ENCODE results near the gene GAGE12J.
"Not testable (repeated sequence)": the region's sequence is repeated elsewhere in the genome, so short reads cannot be mapped to it uniquely, and the experiment has no call there.

The GAGE12J gene, protein sequence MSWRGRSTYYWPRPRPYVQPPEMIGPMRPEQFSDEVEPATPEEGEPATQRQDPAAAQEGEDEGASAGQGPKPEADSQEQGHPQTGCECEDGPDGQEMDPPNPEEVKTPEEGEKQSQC

DNA sequence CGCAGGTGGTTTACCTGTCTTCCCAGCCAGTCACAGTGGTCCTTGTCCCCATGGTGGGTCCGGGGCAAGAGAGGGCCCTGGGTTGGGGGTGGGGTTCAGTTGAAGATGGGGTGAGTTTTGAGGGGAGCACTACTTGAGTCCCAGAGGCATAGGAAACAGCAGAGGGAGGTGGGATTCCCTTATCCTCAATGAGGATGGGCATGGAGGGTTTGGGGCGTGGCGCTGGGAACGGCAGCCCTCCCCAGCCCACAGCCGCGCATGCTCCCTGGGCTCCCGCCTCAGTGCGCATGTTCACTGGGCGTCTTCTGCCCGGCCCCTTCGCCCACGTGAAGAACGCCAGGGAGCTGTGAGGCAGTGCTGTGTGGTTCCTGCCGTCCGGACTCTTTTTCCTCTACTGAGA lies at the start of gene GAGE12J:
GAGE12J (plus strand) TSS at position 301 of the 400 bp plus-strand sequence. CDS start 1,157 bp downstream, outside the sequence.
- not testable (repeated sequence) for DNase-seq (ENCODE audit: low spot score)

DNA sequence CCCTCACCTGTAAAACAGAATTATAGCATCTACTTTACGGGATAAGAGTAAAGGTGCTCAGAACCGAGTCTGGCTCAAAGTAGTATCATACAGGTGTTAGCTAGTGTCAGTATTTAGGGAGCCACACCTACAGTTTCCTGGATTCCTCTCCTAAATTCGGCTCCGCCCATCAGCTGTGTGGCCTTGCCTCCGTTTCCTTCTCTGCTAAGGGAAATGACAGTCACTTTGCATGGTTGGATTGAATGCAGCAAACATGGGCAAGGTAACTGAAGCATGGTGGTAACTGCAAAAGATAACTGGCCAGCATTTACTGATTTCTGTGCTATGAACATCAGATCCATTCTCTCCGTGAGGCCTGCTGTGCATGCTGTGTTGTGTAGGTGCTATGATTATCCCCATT lies 49.4 kb upstream of the GAGE12J start:
- DNase-seq (ENCODE audit: low spot score): peak; percentile 58

DNA sequence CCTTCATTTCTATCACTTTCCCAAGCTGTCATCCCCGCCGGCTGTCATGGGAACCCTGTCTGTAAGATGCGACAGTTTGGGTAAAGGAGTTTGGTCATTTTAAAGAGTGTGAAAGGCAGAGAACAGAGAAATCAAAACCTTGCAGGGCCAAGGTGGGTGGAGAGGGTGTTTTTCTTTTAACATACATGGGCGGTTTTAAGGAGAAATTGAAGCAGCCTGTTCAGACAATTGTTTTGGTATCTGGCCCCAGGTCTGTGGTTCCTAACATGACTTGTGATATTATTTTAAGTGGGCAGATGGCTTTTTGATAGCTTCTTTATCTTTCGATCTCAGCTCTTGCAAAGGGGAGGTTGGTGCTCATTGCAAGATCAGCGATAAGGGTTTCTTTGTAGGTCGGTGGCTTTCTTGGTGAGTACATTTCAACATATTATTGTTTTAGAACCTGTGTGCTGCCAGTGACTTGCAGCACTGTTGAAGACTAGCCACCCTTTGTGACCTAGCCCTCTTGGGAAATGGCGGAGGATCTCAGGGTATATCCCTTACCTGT lies 48.6 kb upstream of the GAGE12J start:
- peak; percentile 84 for DNase-seq (ENCODE audit: low spot score)

DNA sequence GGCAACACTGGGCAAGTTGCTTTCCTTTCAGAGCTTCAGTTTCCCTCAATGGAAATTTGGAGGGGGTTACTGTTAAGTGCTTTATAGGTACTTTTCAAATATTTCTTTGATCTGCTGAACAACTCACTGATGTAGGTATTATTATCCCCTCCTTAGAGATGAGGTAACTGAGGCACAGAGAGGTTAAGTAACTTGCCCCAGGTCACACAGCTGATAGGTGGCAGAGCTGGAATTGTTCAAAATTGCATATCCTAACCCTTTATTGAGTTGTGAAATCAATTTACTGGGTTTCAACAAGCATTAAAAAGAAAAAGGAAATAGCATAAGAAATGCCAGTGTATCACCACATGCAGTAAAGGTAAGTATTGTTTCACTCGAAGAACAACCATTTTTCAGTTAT lies 45.6 kb upstream of the GAGE12J start:
- DNase-seq (ENCODE audit: low spot score): no peak

DNA sequence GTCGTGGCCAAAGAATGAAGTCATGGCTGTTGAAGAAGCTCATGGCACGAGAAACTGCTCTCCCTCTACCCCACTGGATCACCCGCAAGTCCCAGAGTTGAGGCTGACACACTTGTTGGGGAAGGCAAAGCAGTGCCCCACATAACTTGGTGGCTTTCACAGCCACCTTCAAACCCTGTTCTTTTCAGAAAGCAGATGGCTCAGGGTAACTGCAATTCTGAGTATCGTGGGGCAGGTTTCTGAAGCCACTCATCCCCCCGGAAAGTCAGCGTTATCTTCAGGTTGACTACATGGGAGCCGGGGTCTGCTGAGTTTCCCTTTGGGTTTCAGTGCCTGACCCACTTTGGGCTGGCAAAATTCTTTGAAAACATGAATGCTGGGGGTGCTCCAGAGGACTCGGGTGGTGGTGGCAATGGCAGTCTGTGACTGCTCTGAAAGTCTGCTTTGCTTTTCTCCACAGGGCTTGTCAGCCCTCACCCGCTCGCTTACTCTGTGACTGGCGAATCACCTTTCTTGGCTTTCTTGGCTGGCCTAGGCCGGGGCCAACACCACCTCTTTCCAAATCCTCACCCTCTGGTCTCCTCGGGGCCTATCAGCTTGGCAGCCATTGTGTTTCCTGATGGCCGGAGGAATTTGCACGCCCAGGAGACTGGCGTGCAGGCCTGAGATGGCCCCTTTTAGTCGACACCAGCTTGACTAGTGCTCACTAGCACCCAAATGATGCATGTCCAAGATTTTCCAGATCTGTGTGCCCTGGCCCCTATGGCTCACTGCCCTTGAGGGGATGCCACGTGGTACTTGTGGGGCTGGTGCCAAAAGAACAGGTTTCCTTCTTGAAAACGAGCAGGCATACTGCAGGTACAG lies 44.9 kb upstream of the GAGE12J start:
- DNase-seq (ENCODE audit: low spot score): peak; percentile 38

DNA sequence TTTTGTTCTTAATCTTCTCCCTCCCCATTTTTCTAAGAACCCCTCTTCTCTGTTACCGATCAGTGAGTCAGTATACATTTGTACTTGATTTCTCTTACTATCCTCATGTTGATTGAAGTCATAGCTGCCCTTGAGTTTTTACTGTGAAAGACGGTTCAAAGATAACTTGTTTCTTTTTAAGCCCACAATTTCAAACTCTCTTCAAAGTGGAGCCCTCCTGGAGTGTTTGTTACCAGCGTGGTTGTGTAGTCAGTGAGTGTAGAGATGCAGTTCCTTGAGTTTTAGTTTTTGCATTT lies 44.4 kb upstream of the GAGE12J start:
- DNase-seq (ENCODE audit: low spot score): peak; percentile 62

DNA sequence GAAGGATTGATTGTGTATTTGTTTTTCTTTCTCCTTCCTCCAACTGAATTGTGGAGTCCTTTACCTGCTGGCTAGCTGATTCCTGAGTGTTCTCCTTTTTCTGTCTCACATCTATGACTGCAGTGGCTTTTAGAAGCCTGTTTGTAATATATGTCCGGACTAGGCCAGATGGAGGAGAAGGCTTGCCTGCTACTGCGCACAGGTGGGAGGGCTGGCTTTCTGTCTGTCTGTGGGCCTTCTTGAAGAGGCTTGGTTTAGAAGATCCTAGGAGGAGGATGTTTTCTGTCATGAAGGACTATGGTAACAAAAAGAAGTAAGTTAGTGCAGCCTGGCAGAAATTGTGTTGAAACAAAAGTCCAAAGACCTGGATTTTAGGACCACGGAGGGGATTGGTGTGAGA lies 43.8 kb upstream of the GAGE12J start:
- no peak for DNase-seq (ENCODE audit: low spot score)

DNA sequence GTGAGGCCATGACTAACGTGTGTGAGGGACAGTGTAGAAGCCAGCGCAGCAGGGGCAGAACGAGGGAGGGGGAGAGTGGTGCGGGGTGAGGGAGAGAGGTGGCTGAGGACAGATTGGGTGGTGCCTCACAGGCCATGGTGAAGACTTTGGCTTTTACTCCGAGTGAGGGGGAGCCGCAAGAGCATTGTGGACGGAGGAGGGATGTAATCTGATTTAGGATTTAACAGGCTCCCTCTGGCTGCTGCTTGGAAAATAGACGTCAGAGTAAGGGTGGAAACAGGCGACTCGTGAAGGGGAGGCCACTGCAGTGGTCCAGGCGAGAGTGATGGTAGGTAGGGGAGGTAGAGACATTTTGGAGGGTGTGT lies 39.2 kb upstream of the GAGE12J start:
- no peak for DNase-seq (ENCODE audit: low spot score)

DNA sequence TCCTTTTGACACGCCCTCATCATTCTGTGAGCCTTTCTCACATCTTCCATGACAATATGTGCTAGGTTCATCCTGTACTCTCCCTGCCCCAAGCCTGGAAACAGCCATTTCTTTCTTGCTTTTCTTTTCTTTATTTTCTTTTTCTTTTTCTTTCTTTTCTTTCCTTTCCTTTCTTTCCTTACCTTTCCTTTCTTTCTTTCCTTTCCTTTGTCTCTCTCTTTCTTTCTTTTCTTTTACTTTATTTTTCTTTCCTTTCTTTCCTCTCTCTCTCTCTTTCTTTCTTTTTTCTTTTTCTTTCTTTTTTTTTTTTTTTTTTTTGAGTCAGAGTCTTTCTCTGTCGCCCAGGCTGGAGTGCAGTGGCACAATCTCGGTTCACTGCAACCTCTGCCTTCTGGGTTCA lies 37.6 kb upstream of the GAGE12J start:
- no peak for DNase-seq (ENCODE audit: low spot score)

DNA sequence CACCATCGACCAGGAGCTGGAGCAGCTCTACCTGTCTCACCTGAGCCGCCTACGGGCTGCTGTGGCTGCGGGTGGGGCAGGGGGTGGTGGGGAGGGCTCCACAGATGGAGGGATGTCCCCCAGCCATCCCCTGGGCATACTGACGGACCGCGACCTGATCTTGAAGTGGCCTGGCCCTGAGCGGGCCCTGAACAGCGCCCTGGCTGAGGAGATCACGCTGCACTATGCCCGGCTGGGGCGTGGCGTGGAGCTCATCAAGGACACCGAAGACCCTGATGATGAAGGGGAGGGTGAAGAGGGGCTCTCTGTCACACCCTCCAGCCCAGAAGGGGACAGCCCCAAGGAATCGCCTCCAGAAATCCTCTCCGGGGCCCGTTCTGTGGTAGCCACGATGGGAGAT lies 35.7 kb upstream of the GAGE12J start:
- DNase-seq (ENCODE audit: low spot score): no peak

DNA sequence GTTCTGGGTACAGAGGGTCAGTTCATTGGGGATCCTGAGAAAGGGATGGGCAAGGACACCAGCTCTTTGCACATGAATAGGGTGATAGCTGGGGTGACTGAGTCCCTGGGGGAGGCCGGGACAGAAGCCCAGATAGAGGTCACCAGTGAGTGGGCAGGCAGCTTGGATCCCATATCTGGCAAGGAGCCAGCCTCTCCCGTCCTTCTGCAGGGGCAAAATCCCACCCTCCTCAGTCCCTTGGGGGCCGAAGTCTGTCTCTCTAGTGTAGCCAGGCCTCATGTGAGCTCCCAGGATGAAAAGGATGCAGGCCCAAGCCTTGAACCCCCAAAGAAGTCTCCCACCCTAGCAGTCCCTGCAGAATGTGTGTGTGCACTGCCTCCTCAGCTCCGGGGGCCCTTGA lies 35.3 kb upstream of the GAGE12J start:
- no peak for DNase-seq (ENCODE audit: low spot score)

DNA sequence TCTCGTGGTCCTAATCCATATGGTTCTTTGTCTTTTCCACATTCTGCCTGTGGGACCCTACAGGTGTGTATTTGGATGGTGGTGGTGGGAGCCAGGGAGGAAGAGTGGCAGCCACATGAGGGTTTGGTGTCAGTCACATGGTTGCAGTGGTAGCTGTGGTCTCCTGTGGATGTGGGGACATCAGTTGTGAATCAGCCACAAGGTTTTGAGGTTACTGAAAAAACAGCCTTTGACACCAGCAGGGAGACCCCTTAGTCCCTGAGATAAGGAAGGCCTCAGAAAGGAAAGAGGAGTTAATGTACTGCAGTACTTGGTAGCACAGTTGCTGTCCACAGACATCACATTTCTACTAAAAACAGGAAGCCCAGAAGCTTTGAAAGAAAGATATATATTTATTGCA lies 34.2 kb upstream of the GAGE12J start:
- DNase-seq (ENCODE audit: low spot score): no peak

DNA sequence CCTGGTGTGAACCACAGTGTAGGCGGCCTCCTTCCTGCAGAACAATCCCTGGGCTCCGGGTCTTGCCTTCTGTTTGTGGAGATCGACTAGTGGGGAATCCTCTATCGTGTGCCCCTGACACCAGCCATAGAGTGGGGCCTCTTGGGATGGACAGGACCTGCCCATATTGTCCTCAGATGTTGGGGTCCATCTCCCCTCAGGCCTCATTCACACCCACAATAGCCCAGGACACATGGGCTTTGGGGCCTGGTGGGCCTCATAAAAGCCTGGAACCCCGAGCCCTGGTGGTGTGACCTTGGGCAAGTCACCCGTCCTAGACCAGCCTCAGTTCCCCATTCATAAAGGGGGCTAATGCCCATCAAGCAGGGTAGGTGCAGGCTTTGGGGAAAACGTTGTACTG lies 31.6 kb upstream of the GAGE12J start:
- no peak for DNase-seq (ENCODE audit: low spot score)

DNA sequence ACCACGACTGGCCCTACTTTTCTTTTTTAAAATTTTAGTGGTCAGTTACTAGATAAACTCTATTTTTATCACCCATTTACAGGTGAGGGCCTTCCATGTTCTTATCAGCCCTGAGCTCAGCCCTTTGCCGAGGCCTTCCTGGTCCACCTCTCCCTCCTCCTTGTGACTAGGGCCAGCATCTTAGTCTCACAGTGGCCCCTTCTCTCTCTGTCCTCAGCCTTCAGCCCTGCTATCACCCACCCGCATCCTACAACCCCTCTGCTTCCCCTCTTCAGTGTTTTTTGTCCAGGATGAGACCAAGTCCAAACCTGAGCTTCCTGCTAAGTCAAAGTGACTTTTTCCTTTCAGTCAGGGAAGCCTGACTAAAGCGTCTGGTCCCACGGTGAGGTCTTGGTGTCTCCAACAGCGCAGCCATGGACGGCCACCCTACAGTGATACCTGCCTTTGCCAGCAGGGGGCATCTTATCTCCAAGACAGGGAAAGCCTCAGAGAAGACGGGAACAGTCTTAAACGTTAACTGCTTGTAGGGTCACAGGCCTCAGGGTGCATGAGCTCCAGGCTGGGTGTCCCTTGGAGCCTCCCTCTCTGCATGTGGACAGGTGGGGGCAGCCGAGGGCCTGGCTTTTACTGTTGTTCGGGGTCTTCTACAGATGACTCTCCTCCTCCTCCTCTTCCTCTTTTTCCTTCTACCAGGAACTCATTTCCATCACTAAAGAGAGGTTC lies 30.1 kb upstream of the GAGE12J start:
- peak; percentile 69 for DNase-seq (ENCODE audit: low spot score)

DNA sequence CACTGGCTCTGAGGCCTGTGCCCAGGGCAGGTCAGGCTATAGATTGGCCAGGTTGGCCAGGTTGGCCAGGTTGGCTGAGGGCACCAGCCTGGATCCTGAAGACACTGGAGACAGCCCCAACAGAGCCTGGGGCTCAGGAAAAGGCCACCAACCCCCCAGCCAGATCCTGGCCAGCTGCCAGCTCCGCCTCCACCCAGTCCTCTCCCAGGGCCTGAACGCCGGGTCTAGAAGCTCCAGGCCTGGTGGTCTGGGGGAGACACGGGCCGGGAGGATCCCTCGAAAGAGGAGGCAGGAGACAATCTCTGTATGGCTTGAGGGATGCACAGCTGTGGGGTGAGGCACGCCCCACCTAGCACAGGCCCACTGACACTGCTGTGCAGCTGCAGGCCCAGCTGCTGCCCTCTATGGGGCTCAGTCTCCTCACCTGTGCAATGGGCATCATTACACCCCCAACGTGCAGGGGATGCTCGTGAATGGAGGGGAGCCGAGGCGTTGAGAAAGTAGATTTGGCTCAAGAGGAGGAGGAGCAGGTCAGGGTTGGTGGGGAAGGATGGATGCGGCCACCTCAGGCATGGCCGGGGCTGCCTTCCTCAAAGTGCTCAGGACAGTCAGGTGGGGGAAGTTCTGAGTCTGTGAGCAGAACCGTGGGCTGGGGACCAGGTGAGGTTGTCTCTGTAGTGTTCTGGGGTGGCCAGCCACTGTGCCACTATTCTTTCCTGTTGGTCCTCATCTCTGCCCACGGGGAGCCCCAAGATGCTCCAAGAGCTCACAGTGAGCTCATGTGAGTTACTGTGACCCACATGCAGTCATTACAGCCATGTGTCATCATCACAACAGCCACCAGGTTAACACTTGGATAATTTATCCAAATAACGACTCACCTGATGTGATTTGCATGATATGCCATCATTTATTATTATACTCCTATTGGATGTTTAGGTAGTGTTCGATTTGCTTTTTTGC lies 29.2 kb upstream of the GAGE12J start:
- no peak for DNase-seq (ENCODE audit: low spot score)

DNA sequence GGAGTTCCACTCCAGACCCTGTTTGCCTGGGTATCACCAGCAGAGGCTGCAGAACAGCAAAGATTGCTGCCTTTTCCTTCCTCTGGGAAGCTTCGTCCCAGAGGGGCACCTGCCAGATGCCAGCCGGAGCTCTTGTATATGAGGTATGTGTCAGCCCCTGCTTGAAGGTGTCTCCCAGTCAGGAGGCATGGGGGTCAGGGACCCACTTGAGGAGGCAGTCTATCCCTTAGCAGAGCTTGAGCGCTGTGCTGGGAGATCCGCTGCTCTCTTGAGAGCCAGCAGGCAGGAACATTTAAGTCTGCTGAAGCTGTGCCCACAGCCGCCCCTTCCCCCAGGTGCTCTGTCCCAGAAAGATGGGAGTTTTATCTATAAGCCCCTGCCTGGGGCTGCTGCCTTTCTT lies 22.5 kb upstream of the GAGE12J start:
- not testable (repeated sequence) for DNase-seq (ENCODE audit: low spot score)

DNA sequence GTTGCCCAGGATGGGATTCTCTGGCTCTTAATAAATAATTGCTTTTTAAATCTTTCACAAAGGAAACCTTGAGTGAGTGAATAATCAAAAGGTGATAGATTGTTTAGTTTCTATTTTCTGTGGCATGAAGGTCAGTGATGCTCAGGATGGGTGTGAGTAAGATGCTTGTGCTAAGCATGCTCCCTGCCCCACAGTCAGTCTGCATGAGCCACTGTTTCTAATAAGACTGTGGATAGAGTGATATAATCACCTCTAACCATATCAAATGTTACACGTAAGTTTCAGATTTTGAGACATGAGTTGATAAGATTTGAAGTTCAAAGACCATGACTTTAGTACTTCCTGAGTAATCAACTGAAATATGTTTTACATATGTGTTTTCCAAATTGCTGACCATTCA lies 21.1 kb upstream of the GAGE12J start:
- no peak for DNase-seq (ENCODE audit: low spot score)

DNA sequence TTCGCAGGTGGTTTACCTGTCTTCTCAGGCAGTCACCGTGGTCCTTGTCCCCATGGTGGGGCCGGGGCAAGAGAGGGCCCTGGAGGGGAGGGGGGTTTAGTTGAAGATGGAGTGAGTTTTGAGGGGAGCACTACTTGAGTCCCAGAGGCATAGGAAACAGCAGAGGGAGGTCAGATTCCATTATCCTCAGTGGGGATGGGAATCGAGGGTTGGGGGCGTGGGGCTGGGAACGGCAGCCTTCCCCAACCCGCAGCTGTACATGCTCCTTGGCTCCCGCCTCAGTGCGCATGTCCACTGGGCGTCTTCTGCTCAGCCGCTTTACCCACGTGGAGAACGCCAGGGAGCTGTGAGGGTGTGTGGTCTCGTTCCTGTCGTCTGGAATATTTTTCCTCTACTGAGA lies 18.5 kb upstream of the GAGE12J start, which contains the start of gene GAGE10:
GAGE10 (plus strand) TSS at position 301 of the 400 bp plus-strand sequence. CDS start 1,214 bp downstream, outside the sequence.
- no peak for DNase-seq (ENCODE audit: low spot score)

DNA sequence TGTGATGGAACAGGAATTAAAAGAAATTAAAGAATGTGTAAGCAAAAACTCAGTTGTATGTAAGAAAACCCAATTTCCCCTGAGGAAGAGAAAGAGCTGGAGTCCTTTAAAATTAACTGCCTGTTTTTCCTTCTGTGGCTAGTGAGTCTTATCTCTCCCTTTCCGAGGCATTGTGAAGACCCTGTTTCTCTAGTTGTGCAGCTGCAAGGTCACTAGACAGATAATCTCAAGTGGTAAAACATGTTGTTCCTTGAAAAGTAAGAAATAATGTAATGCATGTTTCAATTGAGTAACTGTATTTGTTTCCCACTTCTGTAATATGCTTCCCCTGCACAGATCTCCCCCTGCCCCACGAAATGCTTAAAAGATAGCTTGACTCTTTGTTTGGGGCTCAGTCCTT lies 14.1 kb upstream of the GAGE12J start:
- DNase-seq (ENCODE audit: low spot score): not testable (repeated sequence)

DNA sequence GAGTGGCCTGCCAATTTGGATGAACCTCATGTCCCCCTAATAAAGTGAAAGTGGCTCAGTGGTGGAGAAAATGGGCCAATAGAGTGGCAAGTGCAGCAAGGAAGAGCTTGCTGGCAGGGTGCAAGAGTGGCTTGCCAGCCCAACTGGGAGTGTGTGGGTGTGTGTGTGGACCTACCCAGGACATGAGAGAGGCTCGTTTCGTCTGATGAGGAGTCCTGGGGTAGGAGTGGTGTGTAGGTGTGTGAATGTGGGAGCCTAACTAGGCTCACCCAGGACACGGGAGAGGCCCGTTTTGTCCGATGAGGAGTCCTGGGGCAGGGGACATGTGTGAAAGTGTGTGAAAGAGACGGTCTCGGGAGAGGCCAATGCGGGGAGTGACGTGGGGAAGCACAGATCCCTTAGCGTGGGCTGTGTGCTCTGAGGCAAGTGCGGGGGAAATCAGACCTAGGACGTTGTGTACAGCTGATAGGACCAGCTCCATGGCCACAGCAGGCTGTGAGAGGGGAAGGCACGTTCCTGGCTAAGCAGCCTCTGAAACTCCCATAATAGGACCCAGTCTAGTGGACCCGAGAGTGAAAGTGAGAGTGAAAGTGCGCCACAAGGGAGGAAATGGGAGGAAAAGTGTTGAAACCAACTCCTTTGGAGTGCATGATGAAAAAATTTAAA lies 13.1 kb upstream of the GAGE12J start:
- DNase-seq (ENCODE audit: low spot score): peak; percentile 29

DNA sequence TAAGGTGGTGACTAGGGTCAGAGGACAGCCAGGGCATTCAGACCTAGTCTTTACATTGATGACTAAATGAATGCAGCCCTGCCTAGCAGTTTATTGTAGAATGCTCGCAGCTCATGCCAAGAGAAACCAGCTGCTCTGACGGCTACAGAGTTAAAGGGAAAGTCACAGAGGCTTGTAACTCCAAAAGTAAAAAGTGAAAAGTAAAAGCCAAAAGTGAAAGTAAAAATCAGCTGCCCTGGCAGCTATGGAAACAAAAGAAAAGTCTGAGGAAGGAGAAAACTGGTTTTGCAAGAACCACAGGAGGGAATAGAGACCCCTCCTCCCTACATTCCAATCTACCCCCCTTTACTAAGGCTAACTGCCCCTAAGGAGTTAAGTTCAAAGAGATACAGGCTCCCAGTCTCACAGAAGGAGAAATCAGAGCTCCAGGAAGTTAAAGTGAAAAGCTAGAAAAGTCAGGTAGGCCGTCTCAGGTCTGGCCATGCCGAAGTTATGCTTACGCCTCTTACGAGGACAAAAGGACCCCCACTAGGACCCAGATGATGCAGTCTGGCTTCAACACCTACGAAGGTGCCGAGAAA lies 12.3 kb upstream of the GAGE12J start:
- peak; percentile 18 for DNase-seq (ENCODE audit: low spot score)
